NCI-H2227 (cell line): ENCODE measurements around the gene HAPLN3.
A peak's percentile ranks its signal among the peaks of the same experiment; 100 is the strongest.

Experiments used
- DNase-seq: peaks from one replicate; lab custom pipeline; 2025; ENCODE audit not compliant: unreplicated experiment; lab: John Stamatoyannopoulos, UW

Gene HAPLN3

DNA sequence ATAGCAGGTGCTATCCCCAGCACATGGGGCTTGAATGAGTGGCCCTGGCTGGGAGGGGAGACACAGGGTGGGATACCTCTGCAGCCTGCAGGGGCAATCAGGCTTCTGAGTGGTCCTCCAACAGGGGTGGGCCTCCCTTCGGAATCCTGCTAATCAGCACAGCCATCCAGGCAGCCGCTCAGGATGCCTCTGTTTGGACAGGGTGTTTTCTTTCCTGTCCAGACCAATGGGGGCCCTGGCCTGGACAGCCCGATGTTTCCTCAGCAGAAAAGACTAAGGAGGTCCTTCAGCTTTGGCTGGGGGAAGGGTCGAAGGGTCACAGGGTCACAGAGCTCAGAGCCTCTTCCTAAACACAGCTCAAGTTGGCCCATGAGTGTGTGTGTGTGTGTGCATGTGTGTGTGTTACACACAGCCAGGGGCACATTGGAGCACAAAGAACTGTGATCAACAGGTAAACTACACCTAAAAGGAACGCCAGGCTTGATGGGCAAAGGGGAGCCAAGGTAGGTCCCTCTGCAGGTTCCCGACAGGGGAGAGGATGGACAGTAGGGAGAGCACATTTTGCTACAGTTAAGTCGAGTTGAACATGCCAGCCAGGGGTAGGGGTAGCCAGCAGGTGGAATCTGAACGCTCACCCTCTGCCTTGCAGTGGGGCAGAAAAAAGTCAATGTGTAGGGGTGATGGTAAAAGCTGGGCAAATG lies 1.1 kb upstream of the HAPLN3 start:
- DNase-seq: no peak

DNA sequence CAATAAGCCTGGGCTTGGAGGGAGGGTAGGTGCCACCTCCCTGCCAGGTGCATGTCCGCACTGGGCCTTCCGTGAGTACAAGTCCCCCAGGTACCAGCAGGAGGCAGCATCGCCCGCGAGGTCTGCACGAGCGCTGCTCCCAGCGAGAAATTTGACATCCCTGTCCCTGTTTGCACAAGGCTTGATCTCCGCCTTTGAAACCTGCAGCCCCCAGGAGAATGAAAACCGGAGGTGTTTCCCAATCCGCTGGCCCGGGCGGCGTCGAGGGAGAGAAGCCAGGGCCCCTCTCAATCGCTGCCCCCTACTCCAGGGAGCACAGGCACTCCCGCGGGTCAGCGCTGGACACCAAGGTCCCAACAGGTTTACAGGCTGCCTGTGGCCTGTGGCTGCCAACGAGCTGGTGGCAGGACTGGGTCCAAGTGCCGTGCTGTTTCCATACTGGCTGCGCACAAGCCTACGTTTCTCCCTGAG lies 961 bp downstream of the HAPLN3 start:
- DNase-seq: peak; percentile 63

DNA sequence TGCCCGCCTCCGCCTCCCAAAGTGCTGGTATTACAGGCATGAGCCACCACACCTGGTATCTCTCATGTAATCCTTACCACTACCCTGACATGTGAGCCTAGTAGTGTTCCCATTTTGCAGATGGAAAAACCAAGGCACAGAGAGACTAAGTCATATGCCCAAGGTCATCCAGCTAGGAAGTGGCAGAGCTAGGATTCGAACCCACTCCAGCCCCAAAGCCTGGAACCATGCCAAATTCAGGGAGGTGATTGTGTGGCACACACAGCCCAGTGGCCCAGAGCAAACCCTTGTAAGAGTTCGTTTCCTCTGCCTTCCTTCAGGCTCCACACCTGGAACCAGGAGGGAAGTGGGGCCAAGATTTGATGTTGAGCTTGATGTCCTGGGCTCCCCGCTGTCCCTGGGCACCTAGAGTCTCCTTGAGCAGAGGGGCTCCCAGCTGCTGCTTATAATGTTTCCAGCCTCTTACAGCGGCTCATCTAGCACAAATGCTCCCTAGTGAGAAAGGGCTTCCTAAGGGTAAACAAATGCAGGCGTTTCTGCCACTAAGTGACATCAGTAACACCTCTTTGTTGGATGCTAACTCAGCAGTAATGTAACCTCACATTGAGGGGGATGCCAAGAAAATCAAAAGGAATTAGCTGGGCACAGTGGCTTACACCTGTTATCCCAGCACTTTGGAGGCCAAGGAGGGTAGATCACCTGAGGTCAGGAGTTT lies 3.6 kb downstream of the HAPLN3 start:
- DNase-seq: no peak

DNA sequence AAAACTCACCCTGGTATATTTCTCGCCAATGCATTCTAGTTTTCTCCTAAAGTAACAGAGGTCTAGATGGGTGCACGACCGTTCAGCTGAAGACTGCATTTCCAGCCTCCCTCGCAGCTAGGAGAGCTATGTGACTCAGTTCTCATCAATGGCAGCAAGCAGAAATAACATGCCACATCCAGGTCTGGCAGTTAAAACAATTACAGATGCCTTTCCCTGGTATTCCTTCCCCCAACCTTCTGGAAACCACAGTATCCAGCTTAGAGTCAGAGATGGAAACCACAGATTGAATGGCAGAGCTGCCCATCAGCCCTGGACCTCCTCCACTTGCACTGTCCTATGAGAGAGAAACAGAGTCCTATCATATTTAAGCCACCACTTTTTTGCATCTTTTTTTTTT lies 4.8 kb downstream of the HAPLN3 start:
- no peak for DNase-seq

DNA sequence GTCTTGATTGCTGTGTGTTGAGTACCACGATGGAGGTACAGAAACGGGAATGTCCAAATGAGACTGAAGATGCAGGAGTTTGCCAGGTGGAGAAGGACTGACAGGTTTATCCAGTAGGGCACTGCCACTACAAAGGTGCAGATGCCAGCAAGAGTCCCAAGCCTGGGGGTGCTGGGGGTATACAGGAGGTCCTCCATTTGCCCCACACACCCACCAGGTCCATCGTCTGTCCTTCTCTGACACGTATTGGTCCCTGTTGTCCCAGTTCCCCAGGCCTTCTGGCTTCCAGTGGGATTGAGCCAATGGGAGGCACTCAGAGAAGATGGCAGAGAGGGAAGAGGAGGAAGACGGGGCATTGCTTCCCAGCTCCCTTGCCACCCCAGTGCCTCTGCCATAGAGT lies 6.6 kb downstream of the HAPLN3 start:
- DNase-seq: no peak

DNA sequence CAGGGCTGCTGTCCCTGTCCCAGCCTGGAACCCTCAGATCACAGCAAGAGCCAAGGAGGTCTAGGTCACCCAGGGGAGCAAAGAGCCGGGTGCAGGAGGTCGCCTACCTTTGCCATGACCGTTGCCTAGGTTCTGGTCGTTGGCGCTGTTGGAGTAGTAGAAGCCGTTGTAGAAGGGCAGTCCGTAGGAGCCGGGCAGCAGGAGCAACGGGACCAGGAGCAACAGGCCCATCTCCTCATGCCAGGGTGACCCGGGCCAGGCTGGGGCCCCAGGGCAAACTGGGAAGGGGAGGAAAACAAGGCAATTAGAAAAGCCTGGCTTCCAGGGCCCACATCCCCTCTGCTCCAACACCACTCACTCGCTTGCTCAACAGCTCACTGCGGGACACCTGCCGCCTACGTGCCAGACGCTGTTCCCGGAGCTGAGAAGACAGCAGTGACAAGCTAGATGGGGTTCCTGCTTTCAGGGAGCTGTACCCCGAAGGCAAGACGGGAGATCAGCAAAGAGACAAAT lies 8.2 kb downstream of the HAPLN3 start:
- no peak for DNase-seq

DNA sequence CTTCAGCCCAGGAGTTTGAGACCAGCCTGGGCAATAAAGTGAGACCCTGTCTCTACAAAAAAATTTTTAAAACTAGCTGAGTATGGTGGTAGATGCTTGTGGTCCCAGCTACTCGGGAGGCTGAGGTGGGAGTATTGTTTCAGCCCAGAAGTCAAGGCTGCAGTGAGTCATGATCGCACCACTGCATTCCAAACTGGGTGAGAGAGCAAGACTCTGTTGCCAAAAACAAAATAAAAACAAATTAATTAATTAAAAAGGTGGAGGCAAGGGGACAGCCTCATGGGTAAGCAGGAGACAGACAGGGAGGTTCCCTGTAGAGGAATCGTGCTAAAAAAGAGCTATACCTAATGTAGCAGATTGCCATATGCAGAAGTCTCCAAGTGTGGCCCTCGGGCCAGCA lies 12.6 kb downstream of the HAPLN3 start:
- no peak for DNase-seq

DNA sequence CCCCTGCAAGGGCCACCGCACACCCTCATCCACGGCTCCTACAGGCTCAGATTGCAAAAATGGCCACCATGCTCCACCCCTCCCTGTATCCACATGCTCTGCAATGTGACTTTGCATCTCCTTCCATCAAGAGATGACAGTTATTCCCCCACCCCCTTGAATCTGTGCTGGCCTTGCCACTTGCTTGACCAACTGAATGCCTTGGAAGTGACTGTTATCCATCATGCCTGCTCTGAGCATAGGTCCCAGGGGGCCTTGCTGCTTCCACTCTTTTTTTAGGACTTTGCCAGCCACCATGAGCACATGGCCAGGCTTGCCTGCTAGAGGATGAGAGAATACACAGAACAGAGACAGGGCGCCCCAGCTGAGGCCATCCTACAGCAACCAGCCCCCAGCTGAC lies 13.6 kb downstream of the HAPLN3 start:
- DNase-seq: no peak

DNA sequence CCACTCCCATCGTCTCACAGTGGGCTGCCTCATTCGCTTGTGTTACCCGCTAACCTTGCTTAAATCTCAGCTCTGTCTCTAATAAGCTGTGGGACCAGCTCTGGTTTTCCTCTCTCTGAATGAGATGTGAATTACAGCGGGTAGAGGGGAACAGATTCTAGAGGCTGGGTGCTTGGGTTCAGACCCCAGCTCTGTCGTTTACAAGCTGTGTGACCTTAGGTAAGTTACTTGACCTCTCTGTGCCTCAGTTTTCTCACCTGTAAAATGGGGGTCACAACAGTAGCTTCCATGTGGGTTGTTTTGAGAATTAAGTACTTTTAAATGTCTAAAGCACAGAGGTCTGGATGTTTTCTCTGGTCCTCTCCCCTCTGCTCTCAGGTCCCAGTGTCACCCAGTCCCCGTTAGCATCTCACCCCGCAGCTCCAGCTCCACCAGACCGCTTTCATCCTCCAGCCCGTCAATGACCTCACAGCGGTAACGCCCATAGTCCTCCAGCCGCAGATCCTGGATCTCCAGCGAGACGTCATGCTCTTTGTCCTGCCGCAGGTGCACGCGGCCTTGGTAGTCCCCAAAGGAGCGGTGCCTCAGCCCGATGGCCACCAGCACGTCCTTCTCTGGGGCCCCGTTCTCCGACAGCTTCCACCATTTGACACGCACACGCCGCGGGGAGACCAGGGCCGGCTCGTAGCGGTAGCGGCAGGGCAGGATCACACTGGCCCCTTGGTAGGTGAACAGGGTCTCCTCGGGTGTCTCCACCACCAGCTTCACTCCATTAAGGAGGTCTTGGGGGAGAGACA lies 14.2 kb downstream of the HAPLN3 start:
- DNase-seq: no peak

DNA sequence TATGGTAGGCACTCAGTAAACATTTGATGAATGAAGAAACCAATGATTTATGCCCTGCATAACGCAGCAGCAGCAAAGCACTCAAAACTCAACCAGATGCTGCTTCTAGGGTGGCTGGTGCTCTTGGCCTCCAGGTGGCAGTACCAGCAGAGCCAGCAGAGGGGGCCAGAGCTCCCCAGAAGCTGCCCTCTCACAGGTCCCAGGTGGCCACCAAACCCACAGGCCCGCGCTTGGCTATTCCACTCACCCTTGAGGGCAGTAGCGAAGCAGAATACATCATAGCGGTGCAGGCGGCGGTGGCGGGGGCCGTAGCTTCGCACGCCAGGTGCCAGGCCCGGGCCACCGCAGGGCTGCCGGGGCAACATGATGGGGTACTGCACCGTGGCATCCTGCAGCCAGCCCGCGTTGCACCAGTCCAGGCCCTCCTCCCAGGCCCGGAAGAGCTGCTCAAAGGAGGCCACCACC lies 16.6 kb downstream of the HAPLN3 start:
- peak; percentile 8 for DNase-seq

DNA sequence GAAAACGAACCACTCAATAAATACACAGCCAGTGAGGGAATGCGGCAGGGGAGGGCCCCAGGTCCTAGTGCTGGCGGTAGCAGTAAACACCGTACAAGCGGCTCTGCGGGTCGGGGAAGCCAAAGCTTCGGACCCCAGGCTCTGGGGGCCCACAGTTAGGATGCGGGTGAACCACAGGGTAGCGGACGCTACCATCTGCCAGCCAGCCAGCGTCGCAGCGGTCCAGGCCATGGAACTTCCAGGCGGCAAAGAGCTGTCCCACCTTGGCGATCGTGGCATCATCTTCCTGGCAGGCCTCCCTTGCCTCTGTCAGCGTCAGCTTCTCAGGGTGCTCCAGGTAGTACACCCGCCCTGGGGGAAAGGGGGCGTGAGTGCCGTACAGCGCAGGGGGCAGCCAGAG lies 17.4 kb downstream of the HAPLN3 start:
- no peak for DNase-seq

DNA sequence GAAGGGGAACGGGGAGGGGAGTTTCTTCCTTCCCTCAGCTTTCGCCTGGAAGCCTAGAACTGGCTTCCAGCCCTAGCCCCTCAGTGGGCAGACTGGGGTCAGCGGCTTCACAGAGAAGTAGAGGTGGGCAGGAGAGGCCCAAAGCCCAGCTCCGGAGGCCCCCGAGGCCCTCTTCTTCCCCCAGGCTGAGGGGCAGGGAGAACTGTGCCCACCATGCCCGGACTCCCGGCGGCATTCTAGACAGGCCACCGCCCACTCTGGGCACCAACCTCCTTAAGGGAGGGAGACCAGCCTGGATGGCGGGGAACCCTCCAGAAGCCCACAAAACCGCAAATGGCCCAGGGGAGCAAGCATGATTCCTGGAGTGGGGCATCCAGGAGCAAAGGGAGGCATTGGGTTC lies 17.9 kb downstream of the HAPLN3 start:
- no peak for DNase-seq

DNA sequence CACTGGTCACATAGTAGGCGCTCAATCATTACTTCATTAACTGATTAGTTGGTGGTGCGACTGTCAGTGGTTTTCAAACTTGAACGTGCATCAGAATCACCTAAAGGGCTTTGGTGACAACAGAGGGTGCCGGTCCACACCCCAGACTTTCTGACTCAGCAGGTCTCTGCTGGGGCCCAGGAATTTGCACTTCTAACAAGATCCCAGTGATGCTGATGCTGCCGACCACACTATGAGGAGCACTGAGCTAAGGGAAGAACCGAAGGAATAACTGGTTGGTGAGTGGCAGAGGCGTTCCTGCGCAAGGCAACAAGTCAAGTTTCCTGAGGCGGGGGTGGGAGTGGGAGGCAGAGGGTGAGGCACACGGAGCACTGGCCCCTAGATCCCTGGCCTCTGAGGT lies 18.8 kb downstream of the HAPLN3 start:
- DNase-seq: no peak

DNA sequence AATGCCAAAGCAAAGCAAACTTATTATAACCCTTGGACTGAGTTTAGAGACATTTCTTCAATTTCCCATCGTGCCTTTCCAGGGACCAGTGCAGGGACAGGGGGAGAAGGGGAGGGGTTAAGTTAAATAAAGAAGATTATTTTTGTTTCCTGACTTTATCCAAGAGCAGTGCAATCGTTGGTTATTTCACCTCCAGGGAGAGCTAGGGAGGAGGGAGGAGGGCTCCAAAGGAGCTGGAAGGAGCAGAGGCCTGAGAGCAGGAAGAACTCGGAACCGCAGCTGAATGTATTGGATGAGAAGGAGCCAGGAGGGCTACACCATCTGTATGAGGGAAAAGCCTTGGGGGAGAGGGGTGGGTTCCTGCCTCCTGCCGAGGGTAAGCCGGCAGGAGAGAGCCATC lies 20.7 kb downstream of the HAPLN3 start:
- DNase-seq: no peak

DNA sequence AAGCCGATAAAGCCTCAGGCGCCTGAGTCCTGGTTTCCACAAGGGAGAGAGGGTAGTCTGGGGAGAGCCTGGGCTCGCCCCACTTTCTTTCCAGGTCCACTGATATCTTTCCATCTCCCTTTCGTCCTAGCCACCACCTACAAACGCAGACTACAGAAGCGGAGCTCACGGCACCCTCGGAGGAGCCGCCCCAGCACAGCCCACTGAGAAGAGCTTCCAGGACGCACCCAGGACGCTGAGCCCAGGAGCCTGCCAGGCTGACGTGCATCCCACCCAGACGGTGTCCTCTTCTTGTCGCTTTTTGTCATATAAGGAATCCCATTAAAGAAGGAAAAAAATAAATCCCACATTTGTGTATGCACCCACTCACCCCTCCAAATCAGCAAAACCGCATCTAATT lies 21.1 kb downstream of the HAPLN3 start:
- no peak for DNase-seq

DNA sequence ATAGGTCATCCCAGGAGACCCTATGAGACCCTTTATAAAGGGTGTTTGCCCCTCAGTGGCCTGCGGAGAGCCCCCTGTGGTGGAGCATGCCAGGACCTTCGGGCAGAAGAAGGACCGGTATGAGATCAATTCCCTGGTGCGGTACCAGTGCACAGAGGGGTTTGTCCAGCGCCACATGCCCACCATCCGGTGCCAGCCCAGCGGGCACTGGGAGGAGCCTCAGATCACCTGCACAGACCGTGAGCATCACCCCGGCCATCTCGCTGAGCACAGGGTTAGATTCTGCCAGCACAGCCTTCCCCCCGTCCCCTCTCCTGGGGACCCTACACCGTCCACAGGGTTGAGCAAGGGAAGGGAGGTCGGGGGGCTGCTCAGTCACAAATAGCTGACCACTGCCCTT lies 21.6 kb downstream of the HAPLN3 start:
- DNase-seq: no peak

DNA sequence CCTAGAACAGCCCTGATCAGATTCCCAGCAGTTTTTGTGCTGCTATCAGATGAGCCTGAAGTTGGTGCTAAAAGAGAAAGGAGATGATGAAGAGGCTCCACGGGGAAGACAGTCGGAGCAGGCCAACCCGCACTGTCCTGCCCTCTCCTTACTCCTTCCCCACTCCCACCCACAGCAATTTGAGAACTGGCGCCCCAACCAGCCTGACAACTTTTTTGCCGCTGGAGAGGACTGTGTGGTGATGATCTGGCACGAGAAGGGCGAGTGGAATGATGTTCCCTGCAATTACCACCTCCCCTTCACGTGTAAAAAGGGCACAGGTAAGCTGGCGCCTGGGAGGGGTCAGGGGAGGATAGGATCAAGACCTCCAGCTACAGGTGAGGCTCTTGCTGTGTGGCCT lies 22.6 kb downstream of the HAPLN3 start:
- DNase-seq: no peak

DNA sequence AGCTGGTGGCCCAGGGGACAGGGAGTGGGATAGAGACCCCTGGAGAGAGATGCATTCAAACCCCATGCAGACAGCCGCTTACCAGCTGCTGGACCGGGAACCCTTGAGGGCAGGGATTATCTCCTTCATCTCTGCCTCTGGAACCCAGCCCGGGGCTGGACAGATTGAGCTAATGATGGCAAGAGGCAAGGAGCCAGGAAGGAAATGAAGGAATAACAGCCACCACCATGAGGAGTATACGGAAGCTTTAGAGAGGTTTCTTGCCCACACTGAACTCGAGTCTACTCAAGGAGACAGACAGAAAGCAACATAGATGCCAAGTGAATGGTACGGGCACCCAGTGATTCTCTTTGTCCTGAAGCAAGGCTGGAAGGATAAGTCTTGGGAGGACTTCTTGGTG lies 23.2 kb downstream of the HAPLN3 start:
- DNase-seq: no peak

DNA sequence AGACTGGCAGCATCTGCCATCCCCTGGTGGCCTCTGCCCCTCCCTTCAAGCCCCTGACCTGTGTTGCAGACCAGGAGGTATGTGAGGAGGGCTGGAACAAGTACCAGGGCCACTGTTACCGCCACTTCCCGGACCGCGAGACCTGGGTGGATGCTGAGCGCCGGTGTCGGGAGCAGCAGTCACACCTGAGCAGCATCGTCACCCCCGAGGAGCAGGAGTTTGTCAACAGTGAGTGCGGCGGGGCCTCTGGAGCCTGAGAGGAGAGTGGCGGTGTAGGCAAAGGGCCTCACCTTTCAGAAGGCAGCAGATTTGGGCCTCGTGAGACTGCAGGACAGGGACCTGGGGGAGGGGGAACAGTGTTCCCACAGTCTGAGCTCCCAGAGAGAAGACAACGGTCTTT lies 24.0 kb downstream of the HAPLN3 start:
- no peak for DNase-seq

DNA sequence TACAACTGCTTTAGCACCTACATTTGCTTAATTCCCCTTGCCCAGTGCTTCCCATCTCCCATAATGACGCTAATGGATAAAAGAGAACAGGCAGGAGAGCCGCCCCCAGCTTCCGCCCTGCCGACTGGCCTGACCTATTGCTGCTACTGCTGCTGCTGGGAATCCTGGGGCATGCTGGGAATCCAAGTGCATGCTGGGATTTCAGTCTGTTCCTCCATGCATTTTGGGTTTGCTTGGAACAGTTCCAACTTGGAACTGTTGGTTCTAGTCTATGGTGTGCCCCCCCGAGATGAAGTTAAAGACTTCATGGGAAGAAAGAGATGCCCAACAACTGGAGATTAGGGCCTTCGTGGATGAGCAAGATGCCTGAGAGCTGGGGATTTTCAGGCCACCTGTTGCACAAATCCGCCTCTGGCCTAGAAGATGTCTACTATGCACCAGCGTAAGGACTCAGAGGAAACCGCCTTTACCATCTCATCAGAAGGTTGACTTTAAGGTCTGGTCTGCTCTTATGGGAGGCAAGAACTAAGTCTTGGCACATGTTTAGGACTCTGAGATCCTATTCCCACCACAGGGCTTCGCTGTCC lies 29.0 kb downstream of the HAPLN3 start:
- no peak for DNase-seq

DNA sequence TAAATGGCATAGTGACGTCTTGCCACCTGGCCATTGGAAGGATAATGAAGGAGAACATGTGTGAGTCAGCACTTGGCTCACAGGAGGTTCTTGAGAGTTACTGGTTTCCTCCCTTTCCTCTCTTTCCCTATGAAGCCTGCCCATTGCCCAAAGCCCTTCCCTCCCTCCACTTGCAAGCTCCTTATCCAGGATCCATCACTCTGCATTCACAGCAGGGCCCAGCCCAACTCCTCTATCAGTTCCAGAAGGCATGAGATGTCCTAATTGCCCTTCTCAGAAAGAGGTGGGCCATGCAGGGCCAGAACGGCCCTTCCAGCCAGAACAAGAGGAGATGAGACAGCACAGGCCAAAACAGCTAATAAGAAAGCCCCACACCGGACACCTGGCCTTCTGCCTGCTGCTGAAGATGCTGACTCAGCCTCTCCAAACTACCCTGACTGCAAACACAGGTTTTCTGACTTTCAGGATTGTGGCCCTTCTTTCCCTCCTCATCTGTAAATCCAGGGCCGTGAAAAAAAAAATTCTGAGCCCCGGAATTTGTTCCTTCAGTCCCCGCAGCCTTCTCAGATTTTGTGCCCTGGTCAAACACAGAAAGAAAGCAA lies 29.7 kb downstream of the HAPLN3 start:
- no peak for DNase-seq
